Measurements from ENCODE around the gene MAPKAPK3.

Gene MAPKAPK3

GRCh38 chr3:50608278-50608677, 8.7 kb upstream of the MAPKAPK3 start:
- no peak for FAIRE-seq
- DNase-seq (ENCODE audit: low spot score) = no peak

- no peak for DNase-seq (ENCODE audit: low spot score)
Measured at GRCh38 chr3:50609071-50609762, 7.7 kb upstream of the MAPKAPK3 start.

DNA sequence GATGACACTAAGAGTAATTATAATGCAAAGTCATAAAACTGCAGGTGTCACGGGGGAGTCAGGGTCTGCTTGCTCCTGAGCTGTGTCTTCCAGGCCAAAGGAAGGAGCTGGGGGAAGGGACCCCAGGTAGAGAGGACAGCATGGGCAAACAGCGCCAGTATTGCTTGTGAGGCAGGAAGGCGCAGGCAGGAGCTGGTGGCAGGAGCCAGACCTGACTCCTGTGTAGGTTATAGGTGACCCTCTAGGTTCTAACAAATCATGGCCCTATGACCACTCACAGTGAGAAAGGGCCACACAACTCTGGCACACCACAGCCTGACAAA, 7.2 kb upstream of the MAPKAPK3 start:
- FAIRE-seq (no peak), DNase-seq (ENCODE audit: low spot score) (no peak)

More at GRCh38 chr3:50609071-50609762, 7.7 kb upstream of the MAPKAPK3 start:
- no peak for FAIRE-seq

- FAIRE-seq = no peak
- DNase-seq (ENCODE audit: low spot score) = no peak
Measured at GRCh38 chr3:50610181-50610971, 6.6 kb upstream of the MAPKAPK3 start.

GRCh38 chr3:50610992-50611463, 5.9 kb upstream of the MAPKAPK3 start:
- no peak for DNase-seq (ENCODE audit: low spot score)

GRCh38 chr3:50611464-50612233, 5.3 kb upstream of the MAPKAPK3 start, which contains the start of gene CISH:
Gene CISH, minus strand, starts transcription at chr3:50611774. Its CDS starts 124 bp downstream, at chr3:50611650.
- FAIRE-seq = peak; percentile 13

More at GRCh38 chr3:50610992-50611463, 5.9 kb upstream of the MAPKAPK3 start:
- FAIRE-seq = no peak

DNA sequence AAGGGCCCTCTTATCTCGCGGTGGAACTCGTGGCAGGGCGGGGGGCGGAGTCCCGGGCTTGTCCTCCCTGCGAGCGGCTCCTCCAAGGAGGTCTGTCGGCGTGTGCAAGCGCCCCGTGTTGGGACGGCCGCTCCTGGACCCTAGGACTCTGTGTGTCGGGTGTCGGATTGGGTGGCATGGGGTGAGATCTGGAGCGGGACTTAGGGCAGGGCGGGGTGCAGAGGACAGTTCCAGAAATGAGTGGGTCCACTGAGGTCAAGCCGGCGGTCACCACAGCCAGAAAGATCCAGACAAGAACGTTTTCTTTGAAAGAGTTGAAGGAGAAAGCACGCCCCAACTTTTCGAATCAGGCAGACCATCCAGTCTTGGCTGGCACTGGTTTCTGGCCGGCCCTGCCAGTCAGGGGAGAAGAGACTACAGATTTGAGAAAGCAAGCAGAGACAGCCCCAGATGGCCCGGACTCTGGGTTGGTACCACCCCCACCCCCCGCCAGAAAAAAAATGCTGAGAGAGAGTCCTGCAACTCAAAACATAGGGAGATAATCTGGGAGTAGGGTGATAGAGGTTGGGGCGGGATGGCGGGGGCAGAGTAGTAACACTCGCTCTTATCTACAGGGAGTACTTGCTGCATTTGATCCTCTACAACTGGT, 4.6 kb upstream of the MAPKAPK3 start:
- FAIRE-seq (no peak), DNase-seq (ENCODE audit: low spot score) (no peak)

More at GRCh38 chr3:50611464-50612233, 5.3 kb upstream of the MAPKAPK3 start, which contains the start of gene CISH:
- peak; percentile 92 for DNase-seq (ENCODE audit: low spot score)

DNA sequence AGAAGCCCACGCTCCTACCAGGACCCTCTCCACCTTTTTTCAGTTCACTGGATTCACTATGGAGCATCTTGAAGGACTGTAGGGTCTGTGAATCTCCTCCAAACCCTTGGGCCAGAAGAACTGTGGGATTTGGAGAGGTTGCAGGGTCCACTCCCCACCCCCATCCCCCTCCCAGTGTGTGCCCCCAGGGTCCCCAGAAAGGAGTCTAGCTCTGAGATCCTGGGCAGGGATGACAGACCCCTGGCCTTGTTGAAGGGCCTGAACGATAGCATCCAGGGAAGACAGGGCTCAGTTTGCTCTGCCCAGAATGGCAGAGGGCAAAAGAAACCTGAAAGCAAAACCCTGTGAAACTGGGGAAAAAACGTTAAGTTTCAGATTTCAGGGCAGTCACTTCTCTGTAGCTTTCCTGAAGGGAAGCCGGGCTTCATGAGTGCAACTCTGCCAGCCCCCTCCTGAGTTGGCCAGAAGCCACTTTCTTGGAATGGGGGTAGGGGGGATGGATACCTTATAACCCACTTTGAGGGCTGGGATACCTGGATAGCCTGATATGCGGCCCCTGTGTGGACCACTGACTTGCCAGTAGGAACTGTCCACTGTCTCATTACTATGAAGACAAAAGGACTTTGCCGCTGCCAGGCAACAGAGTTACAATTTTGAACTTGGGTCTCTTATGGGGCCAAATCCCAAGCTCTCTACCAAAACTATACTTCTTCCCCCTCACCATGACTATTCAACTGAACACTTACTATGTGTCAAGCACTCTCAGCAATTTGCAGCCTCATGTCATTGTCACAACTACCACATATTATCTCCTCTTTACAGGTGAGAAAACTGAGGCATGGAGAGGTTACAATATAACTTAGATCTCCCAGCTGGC, 3.7 kb upstream of the MAPKAPK3 start:
- no peak for DNase-seq (ENCODE audit: low spot score)
- FAIRE-seq = no peak

- DNase-seq (ENCODE audit: low spot score) = no peak
- no peak for FAIRE-seq
Measured at GRCh38 chr3:50615190-50615589, 1.8 kb upstream of the MAPKAPK3 start.

DNA sequence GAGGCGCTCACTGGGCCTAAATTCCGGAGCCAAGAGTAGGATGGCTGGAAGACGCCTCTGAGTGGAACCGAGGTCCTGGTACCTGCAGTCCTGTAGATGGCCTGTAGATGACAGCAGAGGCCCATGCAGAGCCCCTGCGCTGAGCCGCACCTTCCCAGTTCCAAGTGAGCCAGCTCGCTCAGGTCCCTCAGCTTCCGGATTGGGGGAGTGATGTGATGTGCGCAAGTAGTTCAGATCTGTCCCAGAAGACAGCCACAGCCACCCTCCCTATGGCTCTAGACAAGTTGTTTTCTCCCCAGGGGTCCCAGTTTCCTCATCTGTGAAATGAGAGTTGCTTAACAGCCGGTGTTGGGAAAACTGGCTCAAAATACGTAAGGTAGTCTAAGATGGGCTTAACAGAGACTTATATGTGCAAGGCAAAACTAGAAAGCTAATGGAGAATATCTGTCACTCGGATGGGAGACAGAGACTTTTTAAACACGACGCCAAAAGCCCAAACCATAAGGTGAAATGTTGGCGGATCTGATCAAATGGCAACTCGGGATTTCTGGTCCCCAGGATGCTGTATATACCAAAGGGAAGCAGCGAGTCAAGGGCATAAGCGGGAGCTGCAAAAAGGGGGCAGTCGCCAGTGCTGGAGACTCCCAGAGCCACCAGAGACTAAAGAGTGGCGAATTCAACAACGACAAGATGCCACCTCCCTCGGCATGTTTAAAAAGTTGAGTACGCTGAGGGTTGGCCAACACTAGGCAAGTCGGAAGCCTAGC, 765 bp upstream of the MAPKAPK3 start:
- FAIRE-seq = peak; percentile 44
- DNase-seq (ENCODE audit: low spot score) = peak; percentile 92

- peak; percentile 97 for DNase-seq (ENCODE audit: low spot score)
- no peak for FAIRE-seq
Measured at GRCh38 chr3:50616770-50617095, 218 bp upstream of the MAPKAPK3 start.

DNA sequence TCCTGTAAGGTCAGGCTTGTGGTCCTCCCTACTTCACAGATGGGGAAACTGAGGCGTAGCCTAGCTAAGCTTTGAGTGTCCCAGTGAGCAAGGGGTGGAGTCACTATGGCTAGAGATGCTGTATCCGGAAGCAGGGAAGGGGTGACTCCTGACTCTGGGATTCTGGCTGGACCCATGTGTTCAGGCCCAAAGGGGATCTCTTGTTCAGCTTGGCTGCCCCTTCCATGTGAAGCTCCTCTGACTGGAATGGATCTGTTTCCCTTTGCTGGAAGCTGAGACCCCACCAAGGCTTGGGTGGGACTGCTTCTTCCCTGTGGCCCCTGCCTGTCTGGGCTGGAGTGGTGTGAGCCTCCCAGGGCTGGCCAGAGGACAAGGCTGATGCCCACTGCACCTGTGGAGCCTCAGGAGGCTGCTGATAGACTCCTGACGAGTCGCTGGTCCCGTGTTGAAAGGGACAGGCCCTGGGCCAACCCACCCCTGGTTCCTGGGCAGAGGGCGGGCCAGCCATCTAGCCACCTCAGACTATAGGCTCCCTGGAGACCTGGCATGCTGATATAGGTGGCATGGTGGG, 1.0 kb downstream of the MAPKAPK3 start:
- DNase-seq (ENCODE audit: low spot score) (no peak), FAIRE-seq (no peak)

- no peak for FAIRE-seq
- no peak for DNase-seq (ENCODE audit: low spot score)
Measured at GRCh38 chr3:50620420-50620819, 3.5 kb downstream of the MAPKAPK3 start.

GRCh38 chr3:50620820-50621219, 3.9 kb downstream of the MAPKAPK3 start:
- DNase-seq (ENCODE audit: low spot score) = no peak
- no peak for FAIRE-seq

- no peak for DNase-seq (ENCODE audit: low spot score)
- FAIRE-seq = no peak
Measured at GRCh38 chr3:50622881-50623280, 5.9 kb downstream of the MAPKAPK3 start.

- FAIRE-seq = peak; percentile 88
- no peak for DNase-seq (ENCODE audit: low spot score)
Measured at GRCh38 chr3:50623840-50624474, 7.0 kb downstream of the MAPKAPK3 start.

GRCh38 chr3:50624634-50625033, 7.7 kb downstream of the MAPKAPK3 start:
- FAIRE-seq (peak; percentile 5), DNase-seq (ENCODE audit: low spot score) (peak; percentile 60)

GRCh38 chr3:50625231-50626182, 8.6 kb downstream of the MAPKAPK3 start:
- FAIRE-seq = peak; percentile 17
- DNase-seq (ENCODE audit: low spot score) = no peak
